HG03469 (cell line): ENCODE measurements around the gene CYP2D6.

Source experiments
- ATAC-seq: cut with Tn5 transposase; IDR thresholded peaks from one replicate; pipeline ENCODE4 v1.9.1; 2021; ENCODE audit warnings: mild to moderate bottlenecking, moderate library complexity, moderate number of reproducible peaks; ENCODE audit not compliant: unreplicated experiment

CYP2D6 gene

GRCh38 chr22:42090596-42091454 lies 39.8 kb downstream of the CYP2D6 start, which contains the start of gene NDUFA6:
Gene NDUFA6, minus strand, starts transcription at chr22:42090772. Its CDS starts 28 bp downstream, at chr22:42090744.
- peak; percentile 83 for ATAC-seq

- ATAC-seq = no peak
These were observed 44.6 kb downstream of the CYP2D6 start for GRCh38 chr22:42086051-42086450.

- no peak for ATAC-seq
These were observed 45.7 kb downstream of the CYP2D6 start for GRCh38 chr22:42084874-42085273.

GRCh38 chr22:42083119-42083518 lies 47.5 kb downstream of the CYP2D6 start:
- ATAC-seq = no peak

- ATAC-seq = no peak
These were observed 50.3 kb downstream of the CYP2D6 start for GRCh38 chr22:42080287-42080686.

DNA sequence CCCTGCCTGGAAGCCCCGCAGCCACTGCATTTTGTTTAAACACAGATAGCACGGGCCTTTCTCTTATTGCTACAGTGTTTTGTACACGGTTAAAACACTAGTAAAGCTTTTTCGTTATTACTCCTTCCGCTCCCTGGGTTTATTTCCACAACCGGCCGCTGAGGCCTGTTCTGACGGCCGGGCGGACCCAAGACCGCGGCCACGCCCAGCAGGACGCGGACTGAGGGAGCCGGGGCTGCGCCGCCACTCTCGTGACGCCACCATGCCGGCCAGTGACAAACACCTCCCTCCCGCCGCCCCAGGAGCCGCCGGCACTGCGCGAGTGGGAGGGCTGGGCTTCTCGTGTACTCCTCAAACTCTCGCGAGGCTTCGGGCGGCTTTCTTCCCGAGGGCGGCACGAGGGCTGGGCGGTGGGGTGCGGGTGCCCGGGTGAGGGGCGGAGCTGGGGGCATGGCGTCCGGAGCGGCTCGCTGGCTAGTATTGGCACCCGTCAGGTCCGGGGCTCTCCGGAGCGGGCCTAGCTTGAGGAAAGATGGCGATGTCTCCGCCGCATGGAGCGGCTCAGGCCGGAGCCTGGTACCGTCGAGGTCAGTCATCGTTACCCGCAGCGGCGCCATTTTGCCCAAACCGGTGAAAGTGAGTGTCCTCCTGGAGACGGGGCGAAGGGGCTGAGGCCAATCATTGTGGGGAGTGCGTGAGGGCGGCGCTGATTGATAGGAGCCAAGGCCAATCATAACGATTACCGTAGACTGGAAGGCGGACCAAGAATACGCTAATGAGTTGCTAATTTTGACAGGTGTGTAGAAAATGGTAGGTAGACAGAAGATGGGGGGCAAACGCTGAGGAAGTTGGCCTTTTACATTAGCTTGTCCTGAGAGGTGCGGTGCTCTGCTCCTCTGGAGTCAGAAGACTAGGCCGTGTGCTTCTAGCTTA lies 51.0 kb downstream of the CYP2D6 start, which contains the start of gene SMDT1:
Gene SMDT1, plus strand, starts transcription at position 382 of the 933 bp plus-strand sequence. Its CDS starts 69 bp downstream, at position 451.
- peak; percentile 63 for ATAC-seq

DNA sequence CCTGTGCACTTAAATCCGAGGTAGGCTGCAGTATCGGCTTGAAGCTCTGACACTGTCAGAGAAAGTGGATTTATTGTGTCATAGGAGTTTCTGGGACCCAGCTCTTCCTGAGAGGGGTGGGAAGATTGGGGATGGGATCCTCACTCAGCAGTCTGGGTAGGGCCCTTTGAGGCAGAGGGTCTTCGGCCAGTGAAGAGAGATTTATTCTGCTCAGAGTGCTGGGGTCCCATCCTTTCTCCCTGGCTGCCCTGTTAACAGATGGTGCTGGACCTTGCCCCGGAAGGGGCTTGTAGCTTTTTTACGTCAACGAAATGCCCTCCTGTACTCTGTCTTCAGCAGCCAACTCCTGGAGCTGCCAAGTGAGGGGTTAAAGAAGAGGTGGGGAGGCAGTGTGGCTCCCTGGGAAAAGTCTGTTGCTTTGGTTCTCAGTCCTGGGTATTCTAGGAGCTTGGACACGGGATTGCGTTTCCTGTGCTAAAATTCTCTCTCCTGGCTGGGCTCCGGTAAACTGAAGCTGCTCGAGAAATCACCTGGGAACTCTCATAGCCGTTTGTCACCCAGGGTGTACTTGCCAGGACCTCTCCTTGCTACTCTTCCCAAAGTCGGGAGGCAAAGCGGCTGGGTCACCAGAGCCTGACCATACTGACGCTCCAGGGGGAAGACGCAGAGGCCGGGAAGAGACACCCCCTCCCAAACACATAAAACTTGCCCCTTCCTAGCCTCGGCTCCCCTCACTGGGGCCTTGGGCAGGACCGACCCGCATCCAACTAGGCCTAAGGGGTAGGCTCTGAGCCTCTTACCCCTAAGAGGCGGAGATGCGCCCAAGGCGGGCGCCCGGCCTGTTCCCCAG lies 51.9 kb downstream of the CYP2D6 start:
- no peak for ATAC-seq

- no peak for ATAC-seq
These were observed 53.0 kb downstream of the CYP2D6 start for GRCh38 chr22:42077486-42078125.

DNA sequence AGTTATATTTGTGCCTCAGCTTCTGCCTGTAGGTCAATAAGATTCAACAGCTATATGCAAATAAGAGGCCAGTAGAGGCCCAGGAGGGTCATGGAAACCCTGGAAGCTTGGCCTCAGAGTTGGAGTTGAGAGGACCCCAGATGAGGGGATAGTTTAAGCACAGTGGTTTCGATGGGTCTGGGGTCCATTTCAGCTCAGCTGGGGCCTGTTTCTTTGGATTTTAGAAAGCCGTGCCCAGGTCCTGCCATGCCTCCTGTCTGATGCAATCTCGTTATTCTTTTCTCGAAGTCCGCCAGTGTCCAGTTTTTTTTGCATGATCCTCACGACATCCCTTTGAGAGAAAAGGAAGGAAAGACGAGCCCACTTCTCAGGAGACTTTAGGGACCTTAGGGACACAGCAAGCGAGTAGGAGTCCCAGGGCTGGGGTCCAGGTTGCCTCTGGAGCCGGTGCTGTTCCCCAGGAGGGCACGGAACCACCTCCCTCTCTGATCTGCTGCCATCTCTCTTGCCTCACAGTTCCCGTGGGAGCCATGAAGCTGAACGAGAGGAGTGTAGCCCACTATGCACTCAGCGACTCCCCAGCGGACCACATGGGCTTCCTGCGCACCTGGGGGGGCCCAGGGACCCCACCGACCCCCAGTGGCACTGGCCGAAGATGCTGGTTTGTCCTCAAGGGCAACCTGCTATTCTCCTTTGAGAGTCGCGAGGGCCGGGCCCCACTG lies 53.7 kb downstream of the CYP2D6 start:
- no peak for ATAC-seq
